GM12891 (cell line): ENCODE data around the gene HORMAD2.
"Not testable (repeated sequence)": the region's sequence is repeated elsewhere in the genome, so short reads cannot be mapped to it uniquely, and the experiment has no call there.

Experiments used
- POLR2A ChIP-seq: IDR thresholded peaks from 2 replicates; pipeline ENCODE4 v1.6.1; 2011; ENCODE audit warnings: low read depth, low read length, control low read depth
- POLR2AphosphoS5 ChIP-seq: IDR thresholded peaks from 2 replicates; pipeline ENCODE4 v1.6.1; 2011; ENCODE audit warnings: low read depth, low read length, control low read depth
- POU2F2 ChIP-seq: IDR thresholded peaks from 2 replicates; pipeline ENCODE4 v1.6.1; 2011; ENCODE audit warnings: low read depth, mild to moderate bottlenecking, control low read depth, low read length, moderate library complexity
- TAF1 ChIP-seq: IDR thresholded peaks from 2 replicates; pipeline ENCODE4 v1.6.1; 2011; ENCODE audit warnings: low read depth, low read length, control low read depth

DNA sequence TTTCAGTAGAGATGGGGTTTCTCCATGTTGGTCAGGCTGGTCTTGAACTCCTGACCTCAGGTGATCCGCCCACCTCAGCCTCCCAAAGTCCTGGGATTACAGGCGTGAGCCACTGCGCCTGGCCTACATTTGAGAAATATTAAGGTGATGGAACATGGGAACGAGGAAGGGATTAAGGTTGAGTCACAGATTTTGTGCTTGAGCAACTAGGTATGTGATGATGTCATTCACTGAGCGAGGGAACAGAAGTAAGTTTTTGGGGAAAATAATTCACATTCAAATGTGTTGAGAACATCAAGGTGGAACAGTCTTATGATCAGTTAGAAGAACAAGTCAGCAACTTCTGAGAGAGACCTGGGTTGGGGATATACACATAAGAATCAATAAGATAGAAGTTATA, 6.8 kb downstream of the HORMAD2 start:
- TF ChIP-seq POLR2A, POLR2AphosphoS5, POU2F2, TAF1: not testable (repeated sequence)
